GM23338 (cell line): ENCODE data around the gene NFATC1. TPM values are rescaled to one million over a fixed set of nuclear protein-coding genes. Genes with fewer than 3 reads are reported as not detected.

Experiments
- ATAC-seq: fragments of 200-7000 bp; cut with Tn5 transposase; 3 replicates; pipeline ENCODE4 v1.9.1; 2020
- DNase-seq: peaks from one replicate; pipeline ENCODE4 v3.0.0-alpha.2; 2015; ENCODE audit warnings: low spot score
- H2AFZ ChIP-seq: fragments of 200-600 bp; sonication (generic); 2 replicates; pipeline ENCODE4 v1.8.0; 2016; ENCODE audit warnings: antibody characterized with exemption, mild to moderate bottlenecking, moderate library complexity
- H3F3A ChIP-seq: fragments of 200-600 bp; sonication (generic); replicated peaks from 2 replicates; pipeline ENCODE4 v1.8.0; 2017; ENCODE audit warnings: antibody characterized with exemption, mixed run types, low read depth
- H3K27ac ChIP-seq: fragments of 200-600 bp; sonication (generic); 2 replicates; pipeline ENCODE4 v1.6.1; 2016; ENCODE audit warnings: low read depth
- H3K27me3 ChIP-seq: fragments of 200-600 bp; sonication (generic); 2 replicates; pipeline ENCODE4 v1.8.0; 2016; ENCODE audit warnings: mild to moderate bottlenecking, mixed run types, moderate library complexity; ENCODE audit not compliant: insufficient read depth
- H3K36me3 ChIP-seq: fragments of 200-600 bp; sonication (generic); 2 replicates; pipeline ENCODE4 v1.8.0; 2016; ENCODE audit warnings: mild to moderate bottlenecking; ENCODE audit not compliant: insufficient read depth
- H3K4me1 ChIP-seq: fragments of 200-600 bp; sonication (generic); 2 replicates; pipeline ENCODE4 v1.8.0; 2016; ENCODE audit warnings: mild to moderate bottlenecking, moderate library complexity; ENCODE audit not compliant: insufficient read depth
- H3K4me2 ChIP-seq: fragments of 200-600 bp; sonication (generic); 2 replicates; pipeline ENCODE4 v1.7.1; 2017; ENCODE audit warnings: mixed run types
- H3K4me3 ChIP-seq: fragments of 200-600 bp; sonication (generic); 2 replicates; pipeline ENCODE4 v1.6.1; 2016; ENCODE audit warnings: mixed run types
- H3K79me2 ChIP-seq: fragments of 200-600 bp; sonication (generic); replicated peaks from 2 replicates; pipeline ENCODE4 v1.8.0; 2017; ENCODE audit warnings: mild to moderate bottlenecking; ENCODE audit not compliant: insufficient read depth
- H3K9me2 ChIP-seq: fragments of 200-600 bp; sonication (generic); 2 replicates; pipeline ENCODE4 v1.8.0; 2017; ENCODE audit not compliant: insufficient read depth
- H4K20me1 ChIP-seq: fragments of 200-600 bp; sonication (generic); replicated peaks from 2 replicates; pipeline ENCODE4 v1.8.0; 2017; ENCODE audit warnings: mild to moderate bottlenecking; ENCODE audit not compliant: insufficient read depth
- H3K27ac Mint-ChIP-seq: 2 replicates; pipeline ENCODE4 v1.8.0; 2020; ENCODE audit warnings: inconsistent platforms, mild to moderate bottlenecking, moderate library complexity, mixed read lengths
- H3K27me3 Mint-ChIP-seq: 3 replicates; pipeline ENCODE4 v1.8.0; 2022; ENCODE audit warnings: low read depth, mild to moderate bottlenecking, moderate library complexity, mixed read lengths, inconsistent platforms; ENCODE audit not compliant: insufficient read depth, poor library complexity
- H3K36me3 Mint-ChIP-seq: 3 replicates; pipeline ENCODE4 v1.8.0; 2021; ENCODE audit warnings: low read depth, mild to moderate bottlenecking, inconsistent platforms, moderate library complexity, mixed read lengths
- H3K4me1 Mint-ChIP-seq: 3 replicates; pipeline ENCODE4 v1.8.0; 2020; ENCODE audit warnings: mild to moderate bottlenecking, inconsistent platforms, mixed read lengths
- H3K4me3 Mint-ChIP-seq: 3 replicates; pipeline ENCODE4 v1.8.0; 2021; ENCODE audit warnings: moderate library complexity, mild to moderate bottlenecking, inconsistent platforms, mixed read lengths
- H3K9me3 Mint-ChIP-seq: 3 replicates; pipeline ENCODE4 v1.8.0; 2020; ENCODE audit warnings: moderate library complexity, mild to moderate bottlenecking, inconsistent platforms, mixed read lengths
- CREB1 ChIP-seq: fragments of 250-450 bp; sonication (Bioruptor Pico); IDR thresholded peaks from 2 replicates; pipeline ENCODE4 v1.5.0; 2020; ENCODE audit warnings: low read depth, mild to moderate bottlenecking, moderate library complexity
- EZH2phosphoT487 ChIP-seq: fragments of 200-600 bp; sonication (generic); IDR thresholded peaks from one replicate; pipeline ENCODE4 v1.8.1; 2018; ENCODE audit warnings: antibody characterized with exemption; ENCODE audit not compliant: unreplicated experiment
- JUNB ChIP-seq: IDR thresholded peaks from one replicate; pipeline ENCODE4 v1.6.1; 2016; ENCODE audit warnings: antibody characterized with exemption; ENCODE audit not compliant: unreplicated experiment
- POLR2AphosphoS5 ChIP-seq: IDR thresholded peaks from 2 replicates; pipeline ENCODE4 v1.6.1; 2016; ENCODE audit warnings: antibody characterized with exemption, low read depth
- ZNF114 ChIP-seq: fragments of 250-450 bp; sonication (Bioruptor Pico); IDR thresholded peaks from 2 replicates; pipeline ENCODE4 v1.5.0; 2020; ENCODE audit warnings: mild to moderate bottlenecking, moderate library complexity
- ZNF331 ChIP-seq: fragments of 250-450 bp; sonication (Bioruptor Pico); IDR thresholded peaks from 2 replicates; pipeline ENCODE4 v1.5.0; 2020; ENCODE audit warnings: low read depth, mild to moderate bottlenecking, moderate library complexity
- ZNF462 ChIP-seq: fragments of 250-450 bp; sonication (Bioruptor Pico); IDR thresholded peaks from 2 replicates; pipeline ENCODE4 v1.5.0; 2020; ENCODE audit warnings: mild to moderate bottlenecking, moderate library complexity
- polyA plus RNA-seq: library from polyadenylated mRNA; unstranded; fragments of >200 nt; fragmentation: Nextera tagmentation; extraction: Ambion mirVana; gene quantifications from 2 replicates; pipeline ENCODE4 v1.2.1, GENCODE V29; 2016
- total RNA-seq: library from RNA; depleted of rRNA; stranded (reverse); fragments of >200 nt; shearing (Covaris generic); gene quantifications from 2 replicates; pipeline ENCODE4 v1.2.3, GENCODE V29; 2014
- TF ChIP-seq, protein P1 (sequence below): IDR thresholded peaks from one replicate; pipeline ENCODE4 v1.6.1; 2018; ENCODE audit warnings: antibody characterized with exemption; ENCODE audit not compliant: unreplicated experiment

Gene NFATC1
- total and polyA plus RNA-seq, 2 experiments from 2014 or later, result 3.9 to 6.4 TPM

- Histone ChIP-seq H3K27ac (no peak overlapping the region), H3K27me3 (no peaks in the 10 kb centered on the region), H3K4me3 (no peak overlapping the region), H3K36me3 (no peaks in the 10 kb centered on the region), H3F3A (0 out of 2 replicates have a peak, but pooled peaks cover 5% of the 10 kb centered on the region), H3K9me2 (no peaks in the 10 kb centered on the region), H3K79me2 (no peaks in the 10 kb centered on the region), H3K4me2 (no peak overlapping the region), H3K4me1 (no peaks in the 10 kb centered on the region), H2AFZ (no peak overlapping the region), H4K20me1 (no peaks in the 10 kb centered on the region)
- Mint-ChIP-seq H3K9me3 (no peaks in the 10 kb centered on the region), H3K27me3 (peaks cover 3% of the 10 kb centered on the region), H3K4me1 (peaks cover 6% of the 10 kb centered on the region; the same call in 1 of the 3 replicates), H3K4me3 (no peak overlapping the region), H3K27ac (no peak overlapping the region), H3K36me3 (no peaks in the 10 kb centered on the region; the same call in 1 of the 3 replicates)
- DNase-seq (no peak), ATAC-seq (no peak)
- TF ChIP-seq POLR2AphosphoS5 (no peak), JUNB (no peak), ZNF114 (no peak), CREB1 (CRISPR knock-in tag) (no peak), ZNF462 (CRISPR knock-in tag) (no peak), EZH2phosphoT487 (no peak), ZNF331 (CRISPR knock-in tag) (no peak)
- TF ChIP-seq, protein P1, sequence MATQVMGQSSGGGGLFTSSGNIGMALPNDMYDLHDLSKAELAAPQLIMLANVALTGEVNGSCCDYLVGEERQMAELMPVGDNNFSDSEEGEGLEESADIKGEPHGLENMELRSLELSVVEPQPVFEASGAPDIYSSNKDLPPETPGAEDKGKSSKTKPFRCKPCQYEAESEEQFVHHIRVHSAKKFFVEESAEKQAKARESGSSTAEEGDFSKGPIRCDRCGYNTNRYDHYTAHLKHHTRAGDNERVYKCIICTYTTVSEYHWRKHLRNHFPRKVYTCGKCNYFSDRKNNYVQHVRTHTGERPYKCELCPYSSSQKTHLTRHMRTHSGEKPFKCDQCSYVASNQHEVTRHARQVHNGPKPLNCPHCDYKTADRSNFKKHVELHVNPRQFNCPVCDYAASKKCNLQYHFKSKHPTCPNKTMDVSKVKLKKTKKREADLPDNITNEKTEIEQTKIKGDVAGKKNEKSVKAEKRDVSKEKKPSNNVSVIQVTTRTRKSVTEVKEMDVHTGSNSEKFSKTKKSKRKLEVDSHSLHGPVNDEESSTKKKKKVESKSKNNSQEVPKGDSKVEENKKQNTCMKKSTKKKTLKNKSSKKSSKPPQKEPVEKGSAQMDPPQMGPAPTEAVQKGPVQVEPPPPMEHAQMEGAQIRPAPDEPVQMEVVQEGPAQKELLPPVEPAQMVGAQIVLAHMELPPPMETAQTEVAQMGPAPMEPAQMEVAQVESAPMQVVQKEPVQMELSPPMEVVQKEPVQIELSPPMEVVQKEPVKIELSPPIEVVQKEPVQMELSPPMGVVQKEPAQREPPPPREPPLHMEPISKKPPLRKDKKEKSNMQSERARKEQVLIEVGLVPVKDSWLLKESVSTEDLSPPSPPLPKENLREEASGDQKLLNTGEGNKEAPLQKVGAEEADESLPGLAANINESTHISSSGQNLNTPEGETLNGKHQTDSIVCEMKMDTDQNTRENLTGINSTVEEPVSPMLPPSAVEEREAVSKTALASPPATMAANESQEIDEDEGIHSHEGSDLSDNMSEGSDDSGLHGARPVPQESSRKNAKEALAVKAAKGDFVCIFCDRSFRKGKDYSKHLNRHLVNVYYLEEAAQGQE, result no peak
Measured at GRCh38 chr18:79373736-79374135, 22.0 kb upstream of the NFATC1 start.
